Chondrocyte (in vitro differentiated cells): ENCODE measurements around the gene PNPT1. TPM values are rescaled to one million over a fixed set of nuclear protein-coding genes. Genes with fewer than 3 reads are reported as not detected.

Experiments
- DNase-seq: peaks from one replicate; pipeline ENCODE4 v3.0.0; 2021; ENCODE audit warnings: mixed read lengths, low spot score
- H3K27ac Mint-ChIP-seq: one replicate; pipeline ENCODE4 v1.8.0; 2021; ENCODE audit warnings: mild to moderate bottlenecking, moderate library complexity, mixed read lengths; ENCODE audit not compliant: unreplicated experiment
- H3K27me3 Mint-ChIP-seq: 2 replicates; pipeline ENCODE4 v1.8.0; 2021; ENCODE audit warnings: low read depth, mixed read lengths
- H3K36me3 Mint-ChIP-seq: 2 replicates; pipeline ENCODE4 v1.8.0; 2021; ENCODE audit warnings: low read depth, mixed read lengths
- H3K4me1 Mint-ChIP-seq: 2 replicates; pipeline ENCODE4 v1.8.0; 2021; ENCODE audit warnings: low read depth, mild to moderate bottlenecking, mixed read lengths
- H3K4me3 Mint-ChIP-seq: one replicate; pipeline ENCODE4 v1.8.0; 2021; ENCODE audit warnings: mild to moderate bottlenecking, moderate library complexity, mixed read lengths; ENCODE audit not compliant: unreplicated experiment
- H3K9me3 Mint-ChIP-seq: 2 replicates; pipeline ENCODE4 v1.8.0; 2021; ENCODE audit warnings: low read depth, mixed read lengths
- CTCF ChIP-seq: fragments of 200-600 bp; sonication (generic); IDR thresholded peaks from 2 replicates; pipeline ENCODE4 v1.5.0; 2021; ENCODE audit warnings: antibody characterized with exemption, mild to moderate bottlenecking, moderate library complexity
- total RNA-seq: library from RNA; stranded (reverse); gene quantifications from 3 replicates; pipeline ENCODE4 v1.2.1, GENCODE V29; 2021

PNPT1 gene
- total RNA-seq, 1 donor from 2014 or later, result 13.1 TPM

GRCh38 chr2:55585451-55586080 lies 108.1 kb downstream of the PNPT1 start:
- DNase-seq, result no peak
- Mint-ChIP-seq H3K27ac (peak overlapping the region; percentile 68), H3K9me3 (no peaks in the 10 kb centered on the region), H3K36me3 (peaks cover 7% of the 10 kb centered on the region), H3K27me3 (no peaks in the 10 kb centered on the region), H3K4me3 (no peak overlapping the region), H3K4me1 (peaks cover 8% of the 10 kb centered on the region)
- TF ChIP-seq CTCF, result no peak

Other genes with a start within 250 kb of the PNPT1 start
- gene CFAP36, start 174.1 kb downstream of the PNPT1 start, total RNA-seq, result 25.2 to 35.1 TPM (median 26.6 TPM) in 3 replicates
- gene PPP4R3B, start 76.2 kb downstream of the PNPT1 start, total RNA-seq, result 37.9 to 52.8 TPM (median 39.3 TPM) in 3 replicates
- 9.5 to 39.6 TPM (median 38.6 TPM) in 3 replicates for gene EFEMP1, start 229.9 kb upstream of the PNPT1 start, total RNA-seq